GM19035 (cell line): Measurements from ENCODE around the gene KCNAB1.
"Not testable (repeated sequence)": the region's sequence is repeated elsewhere in the genome, so short reads cannot be mapped to it uniquely, and the experiment has no call there.

Source experiments
- ATAC-seq: cut with Tn5 transposase; IDR thresholded peaks from one replicate; pipeline ENCODE4 v1.9.1; 2021; ENCODE audit not compliant: unreplicated experiment

The KCNAB1 gene

GRCh38 chr3:156264771-156265170, 144.4 kb downstream of the KCNAB1 start:
- ATAC-seq = no peak

GRCh38 chr3:156271508-156271907, 151.1 kb downstream of the KCNAB1 start:
- no peak for ATAC-seq

DNA sequence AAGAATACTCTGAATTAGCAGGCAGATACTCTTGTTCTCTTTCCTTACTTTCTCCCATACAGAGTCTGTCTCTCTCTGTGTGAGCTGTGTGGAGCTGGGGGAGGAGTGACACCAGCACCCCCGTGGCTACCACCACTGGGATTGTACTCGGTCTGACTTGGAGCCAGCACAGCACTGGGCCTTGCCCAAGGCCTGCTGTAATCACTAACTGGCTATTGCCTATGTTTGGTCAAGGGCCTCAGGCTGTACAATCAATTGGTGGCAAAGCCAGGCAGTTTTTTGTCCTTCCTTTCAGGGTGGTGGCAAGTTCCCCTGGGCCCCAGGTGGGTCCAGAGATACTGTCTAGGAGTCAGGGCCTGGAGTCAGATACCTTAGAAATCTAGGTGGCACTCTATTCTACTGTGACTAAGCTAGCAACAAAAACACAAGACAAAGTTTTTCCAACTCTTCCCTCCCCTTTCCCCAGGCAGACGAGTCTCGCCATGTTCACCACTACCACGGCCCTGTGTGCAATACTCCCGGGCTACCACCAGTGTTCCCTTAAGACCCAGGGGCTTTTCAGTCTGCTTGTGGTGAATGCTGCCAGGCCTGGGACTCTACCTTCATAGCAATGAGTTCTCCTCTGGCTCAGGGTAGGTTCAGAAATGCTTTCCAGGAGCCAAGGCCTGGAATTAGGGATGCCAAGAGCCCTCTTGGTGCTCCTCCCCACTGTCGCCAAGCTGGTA, 151.8 kb downstream of the KCNAB1 start:
- no peak for ATAC-seq

DNA sequence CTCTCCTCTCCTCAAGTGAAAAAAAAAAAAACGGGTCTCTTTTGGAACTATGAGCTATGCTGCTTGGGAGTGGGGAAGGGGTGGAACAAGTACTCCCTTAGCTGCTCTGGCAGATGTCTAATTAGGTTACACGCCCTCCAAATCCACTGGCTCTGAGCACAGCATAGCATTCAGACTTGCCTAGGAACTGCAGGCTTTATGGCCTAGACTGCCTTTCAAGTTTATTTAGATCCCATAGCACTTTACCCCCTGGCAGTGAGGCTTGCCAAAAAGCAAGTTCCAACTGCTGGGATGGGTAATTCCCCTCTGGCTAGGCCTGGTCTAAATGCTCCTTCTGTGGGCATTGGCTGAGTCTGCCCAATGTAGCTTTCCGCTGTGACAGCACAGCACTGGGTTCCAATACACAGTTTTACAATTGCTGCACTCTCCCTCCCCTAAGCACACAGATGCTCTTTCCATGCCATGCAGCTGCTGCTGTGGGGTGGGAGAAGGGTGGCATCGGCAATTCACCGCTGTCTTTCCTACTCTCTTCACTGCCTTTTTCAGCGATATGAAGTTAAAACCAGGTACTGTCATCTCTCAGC, 152.8 kb downstream of the KCNAB1 start:
- ATAC-seq = no peak

DNA sequence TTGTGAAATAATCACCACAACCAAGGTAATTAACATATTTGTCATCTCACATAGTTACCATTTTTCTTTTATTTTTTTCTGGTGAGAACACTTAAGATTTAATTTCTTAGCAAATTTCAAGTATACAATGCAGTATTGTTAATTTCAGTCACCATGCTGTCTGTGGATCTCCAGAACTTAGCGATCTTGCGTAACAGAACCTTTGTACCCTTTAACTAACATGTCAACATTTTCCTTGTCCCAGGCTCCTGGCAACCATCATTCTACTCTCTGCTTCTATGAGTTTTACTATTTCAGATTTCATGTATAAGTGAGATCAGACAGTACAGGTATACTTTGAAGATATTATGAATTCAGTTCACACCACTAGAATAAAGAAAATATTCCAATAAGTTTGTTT, 154.4 kb downstream of the KCNAB1 start:
- ATAC-seq = no peak

DNA sequence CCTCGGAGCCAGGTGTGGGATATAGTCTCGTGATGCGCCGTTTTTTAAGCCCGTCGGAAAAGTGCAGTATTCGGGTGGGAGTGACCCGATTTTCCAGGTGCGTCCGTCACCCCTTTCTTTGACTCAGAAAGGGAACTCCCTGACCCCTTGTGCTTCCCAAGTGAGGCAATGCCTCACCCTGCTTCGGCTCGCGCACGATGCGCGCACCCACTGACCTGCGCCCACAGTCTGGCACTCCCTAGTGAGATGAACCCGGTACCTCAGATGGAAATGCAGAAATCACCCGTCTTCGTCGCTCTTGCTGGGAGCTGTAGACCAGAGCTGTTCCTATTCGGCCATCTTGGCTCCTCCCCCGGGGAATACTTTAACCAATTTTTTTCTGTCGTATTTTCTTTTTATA, 164.3 kb downstream of the KCNAB1 start:
- not testable (repeated sequence) for ATAC-seq

DNA sequence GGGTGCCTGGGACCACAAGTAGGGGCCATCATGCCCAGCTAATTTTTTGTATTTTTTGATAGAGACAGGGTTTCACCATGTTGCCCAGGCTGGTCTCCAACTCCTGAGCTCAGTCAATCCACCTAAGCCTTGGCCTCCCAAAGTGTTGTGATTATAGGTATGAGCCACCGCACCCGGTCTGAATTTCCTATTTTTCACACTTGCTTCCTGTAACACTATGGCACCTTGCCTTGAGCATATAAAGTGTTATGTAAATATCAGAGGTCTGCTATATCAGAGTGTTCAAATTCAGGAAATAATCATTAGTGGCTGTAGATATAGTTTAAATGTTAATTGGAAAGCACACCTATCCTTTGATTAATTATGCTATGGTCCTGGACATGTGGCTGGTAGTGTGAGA, 165.2 kb downstream of the KCNAB1 start:
- ATAC-seq = no peak

- no peak for ATAC-seq
Observed at GRCh38 chr3:156290924-156291271, 170.5 kb downstream of the KCNAB1 start.

GRCh38 chr3:156291272-156292123, 171.1 kb downstream of the KCNAB1 start:
- no peak for ATAC-seq

DNA sequence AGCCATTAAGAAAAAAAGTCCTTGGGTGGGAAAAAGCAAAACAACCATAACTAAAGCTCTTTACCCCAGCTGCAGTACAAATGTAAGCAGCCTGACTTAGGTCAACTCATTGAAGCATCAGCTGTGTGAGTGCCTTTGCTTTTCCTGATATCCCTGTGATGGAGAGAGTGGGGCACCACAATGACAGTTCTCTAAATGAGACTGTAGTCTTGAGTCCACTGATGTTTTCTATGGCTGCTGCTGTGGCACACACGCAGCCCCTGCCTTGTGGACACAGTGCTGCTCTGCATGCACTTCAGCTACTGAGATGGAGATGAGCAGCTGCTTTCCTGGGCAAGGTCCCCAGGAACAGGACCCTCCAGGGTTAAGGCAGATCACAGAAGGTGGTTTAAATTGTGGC, 173.2 kb downstream of the KCNAB1 start:
- ATAC-seq = no peak

DNA sequence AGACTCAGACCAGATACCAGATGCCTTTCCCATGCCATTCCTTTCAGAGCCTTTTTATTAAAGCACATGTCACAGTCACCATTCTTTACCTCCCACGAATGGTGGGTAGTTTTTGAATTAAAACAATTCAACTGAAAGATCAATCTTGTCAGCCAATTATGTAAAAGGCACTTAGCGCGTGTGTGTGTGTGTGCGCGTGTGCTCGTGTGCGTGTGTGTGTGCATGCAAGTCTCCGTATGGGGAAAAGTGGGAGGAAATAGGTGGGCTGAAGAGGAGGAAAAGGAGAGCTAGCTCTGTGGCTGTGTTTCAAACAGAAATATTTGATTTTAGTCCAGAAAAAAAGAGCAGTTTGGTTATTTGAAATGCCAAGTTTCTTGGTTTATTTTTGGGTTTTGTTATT, 177.2 kb downstream of the KCNAB1 start:
- no peak for ATAC-seq

GRCh38 chr3:156298014-156298413, 177.6 kb downstream of the KCNAB1 start:
- ATAC-seq = no peak

DNA sequence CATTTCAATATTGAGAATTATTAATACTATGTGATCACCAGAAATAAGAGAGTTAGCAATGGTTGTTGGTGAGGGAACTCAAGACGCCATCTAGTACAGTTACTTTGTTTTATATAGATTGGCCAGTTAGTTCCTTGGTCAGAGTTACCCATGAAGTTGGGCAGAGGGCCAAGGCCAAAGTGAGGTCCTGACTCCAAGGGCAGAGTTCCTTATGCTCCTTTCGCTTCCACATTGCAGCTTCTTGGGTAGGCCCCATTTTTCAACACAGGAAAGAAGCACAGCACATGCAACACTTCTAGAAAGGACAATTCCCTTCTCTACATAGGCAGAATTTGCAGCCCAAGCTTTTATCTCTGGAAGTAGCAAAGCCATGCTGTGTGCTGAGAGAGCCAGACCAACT, 178.6 kb downstream of the KCNAB1 start:
- ATAC-seq = no peak

- no peak for ATAC-seq
Observed at GRCh38 chr3:156299569-156299968, 179.2 kb downstream of the KCNAB1 start.

- no peak for ATAC-seq
Observed at GRCh38 chr3:156300371-156300770, 180.0 kb downstream of the KCNAB1 start.

DNA sequence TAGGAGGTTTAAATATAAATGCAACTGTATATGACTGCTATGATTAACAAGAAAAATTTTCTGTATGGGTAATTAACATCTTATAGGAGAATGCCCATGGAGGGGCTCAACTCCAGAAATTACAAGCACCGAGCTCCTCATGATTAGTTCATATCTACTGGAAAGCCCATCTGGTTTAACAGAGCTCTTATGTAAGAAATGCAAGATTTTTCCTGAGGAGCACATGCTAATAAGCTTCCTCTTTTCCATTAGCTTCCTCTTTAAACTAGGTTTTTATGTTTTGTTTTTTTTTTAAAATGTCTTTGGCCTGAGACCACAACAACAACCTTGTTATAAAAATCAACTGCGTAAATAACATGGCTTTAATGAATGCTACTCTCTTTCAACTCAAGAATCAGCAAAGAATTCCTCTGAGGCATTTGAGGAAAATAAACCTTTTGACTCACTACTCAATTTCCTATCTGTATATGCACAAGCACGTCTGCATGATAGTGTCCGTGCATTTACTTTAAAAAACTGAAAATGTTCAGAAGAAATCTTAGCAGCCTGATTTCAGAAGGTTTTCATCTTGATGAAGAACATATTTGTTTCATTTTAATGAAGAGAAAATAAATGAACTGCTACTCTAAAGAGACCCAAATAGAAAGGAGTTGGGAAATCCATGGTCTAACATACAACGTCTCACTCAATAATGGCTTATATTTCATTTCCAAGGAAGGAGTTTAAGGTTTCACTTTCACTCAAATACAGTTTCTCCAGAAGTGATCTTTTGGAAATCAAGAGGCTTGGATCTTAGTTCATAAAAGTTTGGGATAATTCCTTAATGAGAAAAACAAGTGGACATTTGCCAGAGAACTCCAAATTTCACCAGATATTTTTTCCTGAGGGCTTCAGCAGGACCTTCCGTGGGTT, 180.8 kb downstream of the KCNAB1 start:
- no peak for ATAC-seq

DNA sequence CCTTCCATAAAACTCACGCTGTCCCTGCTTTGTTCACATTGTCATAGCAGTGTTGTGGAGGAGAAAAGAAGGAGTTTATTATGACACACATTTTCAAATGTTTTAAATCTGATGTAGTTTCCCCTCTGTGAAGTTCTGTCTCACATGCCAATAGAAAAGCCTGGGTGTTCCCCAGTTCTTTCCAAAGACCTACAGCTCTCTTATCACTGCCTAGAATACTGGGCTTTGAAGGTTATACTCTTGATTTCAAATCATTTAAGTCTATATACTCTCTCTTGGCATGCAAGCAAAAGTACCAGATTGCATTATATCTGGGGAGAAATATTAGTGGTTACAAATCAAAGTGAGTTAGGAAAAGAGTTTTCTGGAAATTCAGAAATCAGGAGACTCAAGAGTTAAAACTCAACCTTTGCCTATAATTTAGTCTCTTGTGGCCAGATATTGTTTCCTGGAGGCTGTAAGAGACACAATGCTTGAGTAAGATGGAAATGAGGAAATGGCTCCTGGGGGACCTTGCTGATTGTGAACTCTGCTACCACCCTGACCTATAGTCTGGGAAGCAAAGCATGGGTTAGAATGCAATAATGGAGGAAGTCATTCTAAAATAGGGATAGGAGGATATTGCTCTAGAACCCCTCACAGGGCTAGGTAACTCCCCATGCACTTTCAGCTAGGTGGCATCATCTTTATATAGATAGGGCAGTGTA, 182.8 kb downstream of the KCNAB1 start:
- ATAC-seq = no peak

- ATAC-seq = no peak
Observed at GRCh38 chr3:156304406-156304805, 184.0 kb downstream of the KCNAB1 start.

DNA sequence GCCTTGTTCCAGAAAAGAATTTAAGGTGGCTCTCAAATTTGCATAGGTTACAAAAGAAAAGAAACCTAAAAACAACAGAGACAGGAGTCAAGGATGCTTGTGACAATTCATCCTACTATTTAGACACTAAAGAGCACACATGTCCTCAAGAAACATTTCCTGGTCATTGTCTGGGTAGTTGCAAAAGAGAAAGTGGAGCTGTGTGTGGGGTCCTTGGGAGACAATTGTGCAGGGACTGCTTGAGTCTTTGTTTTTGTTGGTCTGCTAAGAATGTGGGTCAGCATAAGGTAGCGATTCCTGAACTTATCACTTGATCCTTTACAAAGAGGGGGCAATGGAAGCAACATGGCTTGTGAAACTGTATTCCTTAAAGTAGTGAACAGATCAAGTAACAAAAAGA, 185.3 kb downstream of the KCNAB1 start:
- ATAC-seq = no peak

- no peak for ATAC-seq
Observed at GRCh38 chr3:156307704-156308103, 187.3 kb downstream of the KCNAB1 start.
